GM23338 (cell line): Measurements from ENCODE around the gene MCIDAS.
A peak's percentile ranks its signal among the peaks of the same experiment; 100 is the strongest.

Experiments used
- CTCF ChIP-seq, 2 experiments: fragments of 200-600 bp in 1 of 2; sonication (generic) in 1 of 2; conservative IDR thresholded peaks; 2 replicates each; pipeline versions ENCODE4 v1.5.1 to v1.6.1; 2016 to 2017; ENCODE audit warnings: antibody characterized with exemption in 2 of 2, low read depth in 2 of 2, mild to moderate bottlenecking in 2 of 2, moderate library complexity in 1 of 2
- EZH2 ChIP-seq: fragments of 200-600 bp; sonication (generic); IDR thresholded peaks from one replicate; pipeline ENCODE4 v1.8.0; 2017; ENCODE audit warnings: antibody characterized with exemption, mild to moderate bottlenecking, low read depth; ENCODE audit not compliant: unreplicated experiment
- EZH2phosphoT487 ChIP-seq: fragments of 200-600 bp; sonication (generic); IDR thresholded peaks from one replicate; pipeline ENCODE4 v1.8.1; 2018; ENCODE audit warnings: antibody characterized with exemption; ENCODE audit not compliant: unreplicated experiment
- POLR2AphosphoS5 ChIP-seq: IDR thresholded peaks from 2 replicates; pipeline ENCODE4 v1.6.1; 2016; ENCODE audit warnings: antibody characterized with exemption, low read depth
- ZNF331 ChIP-seq: fragments of 250-450 bp; sonication (Bioruptor Pico); IDR thresholded peaks from 2 replicates; pipeline ENCODE4 v1.5.0; 2020; ENCODE audit warnings: low read depth, mild to moderate bottlenecking, moderate library complexity

GRCh38 chr5:55176176-55176818, 50.8 kb downstream of the MCIDAS start:
- TF ChIP-seq ZNF331 (CRISPR knock-in tag) (no peak), CTCF (conservative IDR thresholded peaks at IDR 0.05; ENCODE audit: low read depth in 2 of 2) (no peak), POLR2AphosphoS5 (no peak), EZH2phosphoT487 (no peak), EZH2 (peak; percentile 69)
